Activated CD8-positive, alpha-beta memory T cell treated with anti-CD3 and anti-CD28 coated beads, Interleukin-2, amount 10 ng/mL, durations not matched to agents 7 days and 5 days (primary cell): Measurements from ENCODE around the gene ITGAE. TPM values are rescaled to one million over a fixed set of nuclear protein-coding genes. Genes with fewer than 3 reads are reported as not detected.
A peak's percentile ranks its signal among the peaks of the same experiment; 100 is the strongest.
"Not testable (repeated sequence)": the region's sequence is repeated elsewhere in the genome, so short reads cannot be mapped to it uniquely, and the experiment has no call there.

Experiments used
- ATAC-seq: fragments of 150-1000 bp; cut with Tn5 transposase; one replicate; pipeline ENCODE4 v1.10.0; 2021; ENCODE audit warnings: moderate library complexity
- CTCF ChIA-PET: fragments of 350-600 bp; sonication (Branson Sonifier 250); formaldehyde crosslinking; loops from one replicate; lab custom pipeline; 2021; ENCODE audit warnings: antibody characterized with exemption; lab: Charles Lee
- DNase-seq: peaks from one replicate; pipeline ENCODE4 v3.0.0-alpha.2; 2020
- H3K27ac Mint-ChIP-seq: one replicate; pipeline ENCODE4 v1.8.0; 2021; ENCODE audit warnings: mild to moderate bottlenecking, mixed read lengths
- H3K27me3 Mint-ChIP-seq: one replicate; pipeline ENCODE4 v1.8.0; 2021; ENCODE audit warnings: mixed read lengths
- H3K36me3 Mint-ChIP-seq: one replicate; pipeline ENCODE4 v1.8.0; 2021; ENCODE audit warnings: mild to moderate bottlenecking, mixed read lengths
- H3K4me1 Mint-ChIP-seq: one replicate; pipeline ENCODE4 v1.8.0; 2021; ENCODE audit warnings: mixed read lengths
- H3K4me3 Mint-ChIP-seq: one replicate; pipeline ENCODE4 v1.8.0; 2021; ENCODE audit warnings: mild to moderate bottlenecking, moderate library complexity, mixed read lengths
- H3K9me3 Mint-ChIP-seq: one replicate; pipeline ENCODE4 v1.8.0; 2022; ENCODE audit warnings: low read depth, mixed read lengths
- total RNA-seq, 2 experiments: library from RNA; stranded (reverse); gene quantifications; one replicate each; pipeline ENCODE4 v1.2.3, GENCODE V29; 2021

The ITGAE gene
- total RNA-seq, 2 experiments from 2014 or later: 54.4 to 70.9 TPM

- Mint-ChIP-seq H3K4me1 (peaks cover 21% of the 10 kb centered on the region), H3K36me3 (peaks cover 17% of the 10 kb centered on the region), H3K27me3 (no peaks in the 10 kb centered on the region), H3K4me3 (no peak overlapping the region), H3K9me3 (peaks cover 2% of the 10 kb centered on the region), H3K27ac (no peak overlapping the region)
- ATAC-seq (no peak), DNase-seq (no peak)
- CTCF ChIA-PET: no interaction called here
Measured at GRCh38 chr17:3704931-3705717, 95.9 kb downstream of the ITGAE start.

GRCh38 chr17:3702041-3702539 is 98.9 kb downstream of the ITGAE start:
- ATAC-seq, DNase-seq, H3K4me3 Mint-ChIP-seq, H3K4me1 Mint-ChIP-seq, H3K27ac Mint-ChIP-seq, H3K9me3 Mint-ChIP-seq, H3K27me3 Mint-ChIP-seq: not testable (repeated sequence)
- H3K36me3 Mint-ChIP-seq: peaks cover 31% of the 10 kb centered on the region
- CTCF ChIA-PET: interaction anchor here (1.6 kb wide), 1 partner anchor 19 kb away, joined by 4 read pairs; no protein-coding TSS in a partner anchor

- peaks cover 2% of the 10 kb centered on the region for H3K9me3 Mint-ChIP-seq
- H3K4me1 Mint-ChIP-seq: peaks cover 17% of the 10 kb centered on the region
- H3K27me3 Mint-ChIP-seq: no peaks in the 10 kb centered on the region
- DNase-seq: no peak
- peaks cover 31% of the 10 kb centered on the region for H3K36me3 Mint-ChIP-seq
- CTCF ChIA-PET: interaction anchor here (1.2 kb wide), 1 partner anchor 38 kb away, joined by 3 read pairs; no protein-coding TSS in a partner anchor
- no peak for ATAC-seq
- no peak overlapping the region for H3K27ac Mint-ChIP-seq
- no peak overlapping the region for H3K4me3 Mint-ChIP-seq
Measured at GRCh38 chr17:3699951-3700350, 101.0 kb downstream of the ITGAE start.

GRCh38 chr17:3698139-3698538 is 102.8 kb downstream of the ITGAE start:
- Mint-ChIP-seq H3K36me3 (peaks cover 33% of the 10 kb centered on the region), H3K27ac (no peak overlapping the region), H3K9me3 (peaks cover 2% of the 10 kb centered on the region), H3K27me3 (no peaks in the 10 kb centered on the region), H3K4me3 (no peak overlapping the region), H3K4me1 (peaks cover 32% of the 10 kb centered on the region)
- CTCF ChIA-PET: interaction anchor here (6.5 kb wide), 1 partner anchor 16 kb away, joined by 34 read pairs; no protein-coding TSS in a partner anchor
- ATAC-seq: no peak
- DNase-seq: no peak

GRCh38 chr17:3697103-3697476 is 103.9 kb downstream of the ITGAE start:
- Mint-ChIP-seq H3K4me3 (no peak overlapping the region), H3K36me3 (peaks cover 24% of the 10 kb centered on the region), H3K9me3 (no peaks in the 10 kb centered on the region), H3K27ac (no peak overlapping the region), H3K4me1 (peaks cover 33% of the 10 kb centered on the region), H3K27me3 (no peaks in the 10 kb centered on the region)
- CTCF ChIA-PET: interaction anchor here (1.0 to 6.5 kb wide), 5 partner anchors 11 to 41 kb away, joined by 3 to 34 read pairs (median 22); no protein-coding TSS in a partner anchor
- no peak for DNase-seq
- ATAC-seq: no peak

GRCh38 chr17:3695723-3696411 is 105.1 kb downstream of the ITGAE start, which contains the start of gene P2RX5:
Gene P2RX5, minus strand, starts transcription at chr17:3696155. Its CDS starts 150 bp downstream, at chr17:3696005.
- ATAC-seq: peak; percentile 76
- peak; percentile 76 for DNase-seq
- H3K9me3 Mint-ChIP-seq: no peaks in the 10 kb centered on the region
- CTCF ChIA-PET: interaction anchor here (0.7 to 6.5 kb wide), 12 partner anchors 8 to 149 kb away, joined by 3 to 34 read pairs (median 4); partner anchors contain the start of gene HASPIN
- peak within 1 kb of the TSS; percentile 85 for H3K4me3 Mint-ChIP-seq
- peaks cover 33% of the 10 kb centered on the region for H3K4me1 Mint-ChIP-seq
- no peaks in the 10 kb centered on the region for H3K27me3 Mint-ChIP-seq
- peak within 1 kb of the TSS; percentile 88 for H3K27ac Mint-ChIP-seq
- peaks cover 18% of the 10 kb centered on the region for H3K36me3 Mint-ChIP-seq

- Mint-ChIP-seq H3K27ac (peak overlapping the region; percentile 28), H3K36me3 (peaks cover 15% of the 10 kb centered on the region), H3K4me1 (peaks cover 30% of the 10 kb centered on the region), H3K4me3 (peak overlapping the region; percentile 85), H3K27me3 (no peaks in the 10 kb centered on the region), H3K9me3 (no peaks in the 10 kb centered on the region)
- peak; percentile 18 for ATAC-seq
- DNase-seq: no peak
- CTCF ChIA-PET: interaction anchor here (0.7 to 6.5 kb wide), 10 partner anchors 9 to 150 kb away, joined by 3 to 34 read pairs (median 4); no protein-coding TSS in a partner anchor
Measured at GRCh38 chr17:3695129-3695722, 105.8 kb downstream of the ITGAE start.

GRCh38 chr17:3693829-3694231 is 107.2 kb downstream of the ITGAE start:
- Mint-ChIP-seq H3K4me1 (peaks cover 30% of the 10 kb centered on the region), H3K9me3 (no peaks in the 10 kb centered on the region), H3K27ac (peak overlapping the region; percentile 73), H3K4me3 (peak overlapping the region; percentile 85), H3K27me3 (no peaks in the 10 kb centered on the region), H3K36me3 (peaks cover 19% of the 10 kb centered on the region)
- DNase-seq (peak; percentile 86), ATAC-seq (peak; percentile 18)
- CTCF ChIA-PET: interaction anchor here (0.8 to 6.5 kb wide), 8 partner anchors 9 to 134 kb away, joined by 3 to 34 read pairs (median 7); partner anchors contain the start of gene HASPIN

- no peaks in the 10 kb centered on the region for H3K27me3 Mint-ChIP-seq
- ATAC-seq (no peak), DNase-seq (no peak)
- H3K27ac Mint-ChIP-seq: no peak overlapping the region
- H3K4me1 Mint-ChIP-seq: peaks cover 30% of the 10 kb centered on the region
- H3K9me3 Mint-ChIP-seq: no peaks in the 10 kb centered on the region
- CTCF ChIA-PET: interaction anchor here (0.8 to 6.5 kb wide), 7 partner anchors 8 to 648 kb away, joined by 3 to 34 read pairs (median 3); no protein-coding TSS in a partner anchor
- no peak overlapping the region for H3K4me3 Mint-ChIP-seq
- peaks cover 13% of the 10 kb centered on the region for H3K36me3 Mint-ChIP-seq
Measured at GRCh38 chr17:3693141-3693540, 107.8 kb downstream of the ITGAE start.

GRCh38 chr17:3692346-3692745 is 108.6 kb downstream of the ITGAE start:
- Mint-ChIP-seq H3K4me1 (peaks cover 26% of the 10 kb centered on the region), H3K27me3 (no peaks in the 10 kb centered on the region), H3K36me3 (peaks cover 7% of the 10 kb centered on the region), H3K9me3 (no peaks in the 10 kb centered on the region), H3K4me3 (no peak overlapping the region), H3K27ac (no peak overlapping the region)
- no peak for DNase-seq
- ATAC-seq: no peak
- CTCF ChIA-PET: interaction anchor here (0.8 to 1.1 kb wide), 2 partner anchors 30 to 647 kb away, joined by 3 read pairs; no protein-coding TSS in a partner anchor

- DNase-seq (no peak), ATAC-seq (no peak)
- Mint-ChIP-seq H3K9me3 (no peaks in the 10 kb centered on the region), H3K4me3 (no peak overlapping the region), H3K27ac (no peak overlapping the region), H3K27me3 (no peaks in the 10 kb centered on the region), H3K4me1 (peaks cover 22% of the 10 kb centered on the region), H3K36me3 (peaks cover 7% of the 10 kb centered on the region)
- CTCF ChIA-PET: interaction anchor here (0.6 to 1.1 kb wide), 3 partner anchors 46 to 643 kb away, joined by 3 to 4 read pairs (median 3); no protein-coding TSS in a partner anchor
Measured at GRCh38 chr17:3691617-3692067, 109.3 kb downstream of the ITGAE start.

- Mint-ChIP-seq H3K36me3 (peaks cover 7% of the 10 kb centered on the region), H3K9me3 (no peaks in the 10 kb centered on the region), H3K4me3 (no peak overlapping the region), H3K27me3 (no peaks in the 10 kb centered on the region), H3K4me1 (peaks cover 16% of the 10 kb centered on the region), H3K27ac (no peak overlapping the region)
- CTCF ChIA-PET: no interaction called here
- ATAC-seq: no peak
- no peak for DNase-seq
Measured at GRCh38 chr17:3690094-3690715, 110.8 kb downstream of the ITGAE start.
